Measurements from ENCODE around the gene PDSS2. TPM values are rescaled to one million over a fixed set of nuclear protein-coding genes. Genes with fewer than 3 reads are reported as not detected.

The PDSS2 gene
- total RNA-seq, 1 donor from 2014 or later = 19.3 TPM

DNA sequence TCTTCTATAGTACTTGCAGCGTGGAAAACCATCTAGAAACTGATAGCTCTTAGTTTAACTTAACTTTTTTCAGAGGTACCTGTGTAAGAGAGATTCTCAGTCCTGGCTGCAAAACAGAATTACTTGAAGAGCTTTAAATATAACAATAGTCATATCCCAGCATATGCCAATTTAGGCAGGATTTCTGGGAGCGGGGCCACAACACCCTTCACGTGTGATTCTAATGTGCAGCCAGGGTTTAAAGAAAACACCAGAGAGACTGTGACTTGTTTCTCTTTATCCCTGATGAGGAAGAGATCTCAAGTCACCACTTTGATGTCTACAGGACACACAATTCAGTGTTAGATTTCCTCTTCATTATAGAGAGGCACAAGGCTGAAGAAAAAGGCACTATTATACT is 103.7 kb downstream of the PDSS2 start:
- intact Hi-C loops (cut with micrococcal nuclease) = no loop called here
- Mint-ChIP-seq H3K9me3 (no peaks in the 10 kb centered on the region), H3K4me1 (no peaks in the 10 kb centered on the region), H3K4me3 (no peak overlapping the region), H3K27ac (no peak overlapping the region), H3K27me3 (no peaks in the 10 kb centered on the region), H3K36me3 (ENCODE audit: low read depth) (peaks cover 1% of the 10 kb centered on the region)
- TF ChIP-seq, protein P1, sequence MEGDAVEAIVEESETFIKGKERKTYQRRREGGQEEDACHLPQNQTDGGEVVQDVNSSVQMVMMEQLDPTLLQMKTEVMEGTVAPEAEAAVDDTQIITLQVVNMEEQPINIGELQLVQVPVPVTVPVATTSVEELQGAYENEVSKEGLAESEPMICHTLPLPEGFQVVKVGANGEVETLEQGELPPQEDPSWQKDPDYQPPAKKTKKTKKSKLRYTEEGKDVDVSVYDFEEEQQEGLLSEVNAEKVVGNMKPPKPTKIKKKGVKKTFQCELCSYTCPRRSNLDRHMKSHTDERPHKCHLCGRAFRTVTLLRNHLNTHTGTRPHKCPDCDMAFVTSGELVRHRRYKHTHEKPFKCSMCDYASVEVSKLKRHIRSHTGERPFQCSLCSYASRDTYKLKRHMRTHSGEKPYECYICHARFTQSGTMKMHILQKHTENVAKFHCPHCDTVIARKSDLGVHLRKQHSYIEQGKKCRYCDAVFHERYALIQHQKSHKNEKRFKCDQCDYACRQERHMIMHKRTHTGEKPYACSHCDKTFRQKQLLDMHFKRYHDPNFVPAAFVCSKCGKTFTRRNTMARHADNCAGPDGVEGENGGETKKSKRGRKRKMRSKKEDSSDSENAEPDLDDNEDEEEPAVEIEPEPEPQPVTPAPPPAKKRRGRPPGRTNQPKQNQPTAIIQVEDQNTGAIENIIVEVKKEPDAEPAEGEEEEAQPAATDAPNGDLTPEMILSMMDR (IDR thresholded peaks at IDR 0.05) = no peak
- ChIA-PET POLR2A (no interaction called here), CTCF (no interaction called here)
- DNase-seq (no peak), ATAC-seq (ENCODE audit: low read depth) (no peak)

DNA sequence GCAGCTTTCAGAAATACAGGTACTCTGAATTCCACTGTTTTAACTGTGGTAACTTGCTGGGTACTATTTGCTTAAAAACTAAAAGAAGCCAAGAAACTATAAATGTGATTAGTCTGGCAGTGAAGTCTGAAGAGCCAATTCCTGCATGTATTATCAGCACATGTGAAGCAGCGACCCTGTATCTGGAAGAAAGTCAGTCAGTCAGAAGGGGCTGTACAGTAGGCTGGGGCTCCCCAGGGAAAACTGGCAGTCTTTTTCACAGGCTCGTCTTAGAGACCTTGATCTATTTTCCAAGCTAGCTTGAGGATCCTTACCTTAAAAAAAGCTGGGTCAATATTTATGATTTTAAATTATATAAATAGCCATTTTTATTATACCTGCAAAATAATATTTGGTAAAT is 104.9 kb downstream of the PDSS2 start:
- intact Hi-C loops (cut with micrococcal nuclease) = no loop called here
- Mint-ChIP-seq H3K9me3 (no peaks in the 10 kb centered on the region), H3K4me3 (no peak overlapping the region), H3K36me3 (ENCODE audit: low read depth) (no peaks in the 10 kb centered on the region), H3K4me1 (no peaks in the 10 kb centered on the region), H3K27ac (no peak overlapping the region), H3K27me3 (no peaks in the 10 kb centered on the region)
- ATAC-seq (ENCODE audit: low read depth) = no peak
- TF ChIP-seq, protein P1 (IDR thresholded peaks at IDR 0.05) = no peak
- ChIA-PET CTCF (no interaction called here), POLR2A (no interaction called here)
- no peak for DNase-seq

DNA sequence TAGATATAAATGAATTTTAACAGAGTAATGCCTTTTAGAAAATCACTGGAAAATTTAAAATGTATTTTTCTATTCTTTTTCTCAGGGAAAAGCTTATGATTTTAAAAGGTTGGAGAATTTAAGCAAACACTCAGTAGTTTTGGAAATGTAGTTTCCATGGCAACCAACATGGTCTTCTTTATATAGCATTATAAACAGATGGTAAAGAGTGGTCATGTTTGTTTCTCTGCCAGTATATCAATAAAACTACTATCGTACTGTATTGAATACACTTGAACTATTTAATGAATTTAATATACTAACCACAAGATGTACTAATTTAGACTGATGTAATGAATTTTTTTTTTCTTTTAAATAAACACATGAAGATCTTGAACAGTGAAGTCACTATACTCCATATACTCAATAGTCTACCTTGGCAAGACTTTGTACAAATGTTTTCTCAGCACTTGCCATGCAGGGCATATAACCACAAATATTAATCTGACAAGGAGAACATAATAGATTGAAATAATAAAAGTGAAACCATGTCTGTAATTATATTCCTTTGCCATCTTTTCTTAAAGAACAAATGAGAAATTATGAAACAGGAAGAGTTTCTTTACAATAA is 105.5 kb downstream of the PDSS2 start:
- H3K4me1 Mint-ChIP-seq = no peaks in the 10 kb centered on the region
- no peaks in the 10 kb centered on the region for H3K9me3 Mint-ChIP-seq
- H3K36me3 Mint-ChIP-seq (ENCODE audit: low read depth) = no peaks in the 10 kb centered on the region
- DNase-seq (no peak), ATAC-seq (ENCODE audit: low read depth) (no peak)
- CTCF ChIA-PET = no interaction called here
- intact Hi-C loops (cut with micrococcal nuclease) = no loop called here
- H3K27ac Mint-ChIP-seq = no peak overlapping the region
- POLR2A ChIA-PET = no interaction called here
- no peak overlapping the region for H3K4me3 Mint-ChIP-seq
- TF ChIP-seq, protein P1 (IDR thresholded peaks at IDR 0.05) = no peak
- no peaks in the 10 kb centered on the region for H3K27me3 Mint-ChIP-seq

DNA sequence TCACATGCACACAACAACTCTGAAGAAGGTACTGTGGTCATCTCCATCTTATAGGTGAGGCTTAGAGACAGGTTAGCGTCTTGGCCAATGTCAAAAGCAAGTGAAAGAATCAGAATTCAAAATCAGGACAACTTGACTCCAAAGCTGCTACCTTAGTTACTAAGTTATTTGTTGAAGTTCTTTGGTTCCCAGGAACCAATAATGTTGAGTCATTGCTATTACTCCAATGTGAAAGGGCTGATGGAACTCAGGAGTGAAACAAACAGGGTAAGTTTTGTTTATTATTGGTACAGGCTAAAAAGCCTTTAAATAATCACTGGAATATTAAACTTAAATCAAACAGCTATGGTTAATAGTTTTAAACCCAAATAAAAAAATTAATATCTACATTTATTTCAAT is 111.1 kb downstream of the PDSS2 start:
- no peaks in the 10 kb centered on the region for H3K9me3 Mint-ChIP-seq
- TF ChIP-seq, protein P1 (IDR thresholded peaks at IDR 0.05) = no peak
- no peak overlapping the region for H3K4me3 Mint-ChIP-seq
- ChIA-PET POLR2A (no interaction called here), CTCF (interaction anchor here (1.2 kb wide), 1 partner anchor 30 kb away, joined by 5 read pairs; no protein-coding TSS in a partner anchor)
- H3K27me3 Mint-ChIP-seq = no peaks in the 10 kb centered on the region
- DNase-seq (no peak), ATAC-seq (ENCODE audit: low read depth) (no peak)
- no peaks in the 10 kb centered on the region for H3K36me3 Mint-ChIP-seq (ENCODE audit: low read depth)
- H3K27ac Mint-ChIP-seq = no peak overlapping the region
- intact Hi-C loops (cut with micrococcal nuclease) = no loop called here
- peaks cover 8% of the 10 kb centered on the region for H3K4me1 Mint-ChIP-seq

DNA sequence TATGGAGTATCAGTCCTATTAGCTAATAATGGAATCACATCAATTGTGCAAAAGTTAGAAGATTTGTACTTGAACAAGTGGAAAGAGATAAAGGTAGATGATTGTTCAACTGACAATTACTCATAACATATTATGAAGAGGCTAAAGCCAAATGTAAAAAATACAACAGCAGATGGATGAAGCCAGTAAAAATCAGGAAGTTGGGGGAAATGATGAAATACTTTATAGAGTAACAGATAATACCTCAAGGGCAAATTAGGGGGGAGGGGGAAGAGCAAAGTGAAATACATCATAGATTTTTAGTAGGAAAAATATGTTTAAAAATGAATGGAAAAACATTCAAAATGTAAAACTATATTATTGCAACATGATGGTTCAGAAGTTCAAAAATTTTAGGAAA is 114.0 kb downstream of the PDSS2 start:
- H3K27me3 Mint-ChIP-seq = no peaks in the 10 kb centered on the region
- no peak for ATAC-seq (ENCODE audit: low read depth)
- CTCF ChIA-PET = no interaction called here

More for the DNA sequence above, 114.0 kb downstream of the PDSS2 start:
- no peak overlapping the region for H3K27ac Mint-ChIP-seq
- H3K9me3 Mint-ChIP-seq = no peaks in the 10 kb centered on the region
- TF ChIP-seq, protein P1 (IDR thresholded peaks at IDR 0.05) = no peak
- POLR2A ChIA-PET = no interaction called here
- intact Hi-C loops (cut with micrococcal nuclease) = loop anchor here (2.0 kb wide), 1 partner anchor 15 kb away; no protein-coding TSS in a partner anchor
- no peaks in the 10 kb centered on the region for H3K36me3 Mint-ChIP-seq (ENCODE audit: low read depth)
- peaks cover 8% of the 10 kb centered on the region for H3K4me1 Mint-ChIP-seq
- no peak for DNase-seq
- H3K4me3 Mint-ChIP-seq = no peak overlapping the region

All from activated B cell treated with CpG ODN at 0.5 μM for 24 hours (primary cell).